GM18873 (cell line): ENCODE results near the gene MRAP2.
"Not testable (repeated sequence)": the region's sequence is repeated elsewhere in the genome, so short reads cannot be mapped to it uniquely, and the experiment has no call there.

Experiments used
- ATAC-seq: cut with Tn5 transposase; IDR thresholded peaks from one replicate; pipeline ENCODE4 v1.9.1; 2021; ENCODE audit warnings: mild to moderate bottlenecking, moderate library complexity, moderate number of reproducible peaks; ENCODE audit not compliant: unreplicated experiment, low FRiP score

MRAP2 gene

GRCh38 chr6:84118191-84118590, 84.6 kb downstream of the MRAP2 start:
- no peak for ATAC-seq

- ATAC-seq = no peak
These were observed 85.7 kb downstream of the MRAP2 start for GRCh38 chr6:84119277-84119676.

GRCh38 chr6:84123186-84123585, 89.6 kb downstream of the MRAP2 start:
- no peak for ATAC-seq

GRCh38 chr6:84129588-84129987, 96.0 kb downstream of the MRAP2 start:
- ATAC-seq = not testable (repeated sequence)

- not testable (repeated sequence) for ATAC-seq
These were observed 99.8 kb downstream of the MRAP2 start for GRCh38 chr6:84133385-84133784.

- ATAC-seq = no peak
These were observed 101.7 kb downstream of the MRAP2 start for GRCh38 chr6:84135291-84135690.

- ATAC-seq = no peak
These were observed 102.9 kb downstream of the MRAP2 start for GRCh38 chr6:84136364-84137050.

GRCh38 chr6:84137051-84137375, 103.4 kb downstream of the MRAP2 start:
- ATAC-seq = no peak

GRCh38 chr6:84137989-84138575, 104.5 kb downstream of the MRAP2 start:
- no peak for ATAC-seq

GRCh38 chr6:84139311-84139710, 105.7 kb downstream of the MRAP2 start:
- no peak for ATAC-seq
